Smooth muscle cell (in vitro differentiated cells): ENCODE results near the gene FAM171A2. TPM values are rescaled to one million over a fixed set of nuclear protein-coding genes. Genes with fewer than 3 reads are reported as not detected.

Source experiments
- DNase-seq: peaks from one replicate; lab custom pipeline; 2025; ENCODE audit not compliant: unreplicated experiment; lab: John Stamatoyannopoulos, UW
- H2AFZ ChIP-seq: fragments of 200-600 bp; sonication (generic); 2 replicates; pipeline ENCODE4 v1.6.0; 2016; ENCODE audit warnings: antibody characterized with exemption, low read depth, mild to moderate bottlenecking
- H3F3A ChIP-seq: fragments of 200-600 bp; sonication (generic); 2 replicates; pipeline ENCODE4 v1.6.0; 2017; ENCODE audit warnings: antibody characterized with exemption, low read depth
- H3K27ac ChIP-seq: fragments of 200-600 bp; sonication (generic); 2 replicates; pipeline ENCODE4 v1.5.1; 2016; ENCODE audit warnings: low read depth, mild to moderate bottlenecking
- H3K27me3 ChIP-seq: fragments of 200-600 bp; sonication (generic); 2 replicates; pipeline ENCODE4 v1.6.1; 2016; ENCODE audit warnings: low read depth, mild to moderate bottlenecking
- H3K36me3 ChIP-seq: fragments of 200-600 bp; sonication (generic); 2 replicates; pipeline ENCODE4 v1.5.1; 2016; ENCODE audit warnings: low read depth
- H3K4me1 ChIP-seq: fragments of 200-600 bp; sonication (generic); 2 replicates; pipeline ENCODE4 v1.5.1; 2016; ENCODE audit warnings: low read depth
- H3K4me2 ChIP-seq: fragments of 200-600 bp; sonication (generic); 2 replicates; pipeline ENCODE4 v1.6.0; 2016; ENCODE audit warnings: mild to moderate bottlenecking
- H3K4me3 ChIP-seq: fragments of 200-600 bp; sonication (generic); 2 replicates; pipeline ENCODE4 v1.5.1; 2016; ENCODE audit warnings: mild to moderate bottlenecking
- H3K79me2 ChIP-seq: fragments of 200-600 bp; sonication (generic); 2 replicates; pipeline ENCODE4 v1.6.0; 2016; ENCODE audit warnings: low read depth, mild to moderate bottlenecking
- H3K9ac ChIP-seq: fragments of 200-600 bp; sonication (generic); 2 replicates; pipeline ENCODE4 v1.6.0; 2016; ENCODE audit warnings: low read depth
- H3K9me3 ChIP-seq: fragments of 200-600 bp; sonication (generic); replicated peaks from 2 replicates; pipeline ENCODE4 v1.5.1; 2016; ENCODE audit warnings: low read depth
- H4K20me1 ChIP-seq: fragments of 200-600 bp; sonication (generic); 2 replicates; pipeline ENCODE4 v1.6.0; 2016; ENCODE audit warnings: low read depth
- CTCF ChIP-seq: fragments of 200-600 bp; sonication (generic); IDR thresholded peaks from 2 replicates; pipeline ENCODE4 v1.5.1; 2017; ENCODE audit warnings: borderline replicate concordance, mild to moderate bottlenecking, antibody characterized with exemption; ENCODE audit not compliant: insufficient read depth, poor library complexity, severe bottlenecking
- WGBS: methylation state at CpG from one replicate; pipeline ENCODE4 v1.1.7; 2016; ENCODE audit warnings: low lambda C conversion rate; 5-methylcytosine and 5-hydroxymethylcytosine counted together
- polyA plus RNA-seq: library from polyadenylated mRNA; unstranded; fragments of >200 nt; fragmentation: Nextera tagmentation; extraction: Ambion mirVana; gene quantifications from 2 replicates; pipeline ENCODE4 v1.2.1, GENCODE V29; 2016
- total RNA-seq: library from RNA; depleted of rRNA; stranded (reverse); fragments of >200 nt; gene quantifications from 2 replicates; pipeline ENCODE4 v1.2.3, GENCODE V29; 2014

The FAM171A2 gene
- total and polyA plus RNA-seq, 2 experiments from 2014 or later: 28.4 to 31.5 TPM

- WGBS: 91% methylated on average over 18 of the region's 18 CpGs
- H3K4me3 ChIP-seq: no peak overlapping the region
- H2AFZ ChIP-seq: no peak overlapping the region
- no peak overlapping the region for H3K4me2 ChIP-seq
- no peak for TF ChIP-seq CTCF
- H3K9ac ChIP-seq: no peak overlapping the region
- peaks cover 27% of the 10 kb centered on the region for H3K27me3 ChIP-seq
- no peak overlapping the region for H3K27ac ChIP-seq
- H3K9me3 ChIP-seq: no peaks in the 10 kb centered on the region
- peaks cover 16% of the 10 kb centered on the region for H3K79me2 ChIP-seq
- H3F3A ChIP-seq: no peaks in the 10 kb centered on the region
- DNase-seq: no peak
- peaks cover 6% of the 10 kb centered on the region for H4K20me1 ChIP-seq
- H3K36me3 ChIP-seq: no peaks in the 10 kb centered on the region
- H3K4me1 ChIP-seq: peaks cover 15% of the 10 kb centered on the region
These were observed 43.6 kb downstream of the FAM171A2 start for GRCh38 chr17:44320066-44320465.

GRCh38 chr17:44318077-44318892, 45.4 kb downstream of the FAM171A2 start:
- Histone ChIP-seq H4K20me1 (no peaks in the 10 kb centered on the region), H3K27ac (no peak overlapping the region), H3K4me3 (no peak overlapping the region), H3K9ac (no peak overlapping the region), H3K4me1 (peaks cover 11% of the 10 kb centered on the region), H3K9me3 (no peaks in the 10 kb centered on the region), H3K27me3 (peaks cover 45% of the 10 kb centered on the region), H3K4me2 (no peak overlapping the region), H2AFZ (no peak overlapping the region), H3K36me3 (no peaks in the 10 kb centered on the region), H3K79me2 (peaks cover 4% of the 10 kb centered on the region), H3F3A (no peaks in the 10 kb centered on the region)
- DNase-seq: no peak
- no peak for TF ChIP-seq CTCF
- 89% methylated on average over 15 of the region's 15 CpGs for WGBS

GRCh38 chr17:44317545-44317944, 46.1 kb downstream of the FAM171A2 start:
- 96% methylated on average over 6 of the region's 6 CpGs for WGBS
- no peak overlapping the region for H3K4me3 ChIP-seq
- no peaks in the 10 kb centered on the region for H3F3A ChIP-seq
- H2AFZ ChIP-seq: no peak overlapping the region
- no peaks in the 10 kb centered on the region for H3K9me3 ChIP-seq
- H3K36me3 ChIP-seq: no peaks in the 10 kb centered on the region
- H3K27me3 ChIP-seq: peaks cover 49% of the 10 kb centered on the region
- no peaks in the 10 kb centered on the region for H4K20me1 ChIP-seq
- DNase-seq: no peak
- H3K27ac ChIP-seq: no peak overlapping the region
- H3K4me2 ChIP-seq: no peak overlapping the region
- H3K9ac ChIP-seq: no peak overlapping the region
- peaks cover 11% of the 10 kb centered on the region for H3K4me1 ChIP-seq
- no peak for TF ChIP-seq CTCF
- no peaks in the 10 kb centered on the region for H3K79me2 ChIP-seq
